K562 (cell line): ENCODE results near the gene PGLYRP1. TPM values are rescaled to one million over a fixed set of nuclear protein-coding genes. Genes with fewer than 3 reads are reported as not detected.

Source experiments
- ATAC-seq: fragments of 200-7000 bp; cut with Tn5 transposase; 3 replicates; pipeline ENCODE4 v1.9.1; 2020; ENCODE audit warnings: moderate library complexity
- BruUV-seq: library from RNA; stranded (reverse); fragments of 400-500 nt; replicated peaks from 2 replicates; lab custom pipeline; 2021; lab: Mats Ljungman, UMichigan
- CTCF ChIA-PET: fragments of 300-600 bp; formaldehyde crosslinking; extraction: SDS; loops from one replicate; lab custom pipeline; 2021; ENCODE audit warnings: low intra/inter-chr PET ratio; lab: Yijun Ruan, JAX
- POLR2A ChIA-PET: fragments of 300-600, 350-650 bp; sonication (Branson Sonifier 250); formaldehyde crosslinking; extraction: SDS; loops from one replicate; lab custom pipeline; 2021; ENCODE audit warnings: antibody characterized with exemption, inconsistent platforms; lab: Yijun Ruan, JAX
- DNase-seq, 4 experiments: peaks; one replicate each; pipeline versions ENCODE4 v3.0.0 to v3.0.0-alpha.2; 2011 to 2018; ENCODE audit warnings: low spot score in 3 of 4, mixed read lengths in 3 of 4; ENCODE audit errors: extremely low read depth in 1 of 4
- FAIRE-seq: peaks from 2 replicates; lab custom pipeline; 2011; peaks lifted over from hg19 to GRCh38; lab: Jason Lieb, UNC
- H2AFZ ChIP-seq: 2 replicates; pipeline ENCODE4 v1.6.0; 2011; ENCODE audit warnings: low read depth, low read length, control low read depth, inconsistent platforms
- H3K27ac ChIP-seq: fragments of 200-600 bp; 3 replicates; pipeline ENCODE4 v1.8.0; 2011; ENCODE audit warnings: low read depth, mild to moderate bottlenecking, control low read depth, inconsistent platforms, low read length, moderate library complexity, mixed read lengths; ENCODE audit errors: extremely low read depth
- H3K27me3 ChIP-seq, 2 experiments: fragments of 300-600 bp in 1 of 2; 2 replicates in 1 of 2; 3 replicates in 1 of 2; pipeline versions ENCODE4 v1.6.0 to v1.8.0; 2011; ENCODE audit warnings: inconsistent platforms in 2 of 2, low read length in 2 of 2, mild to moderate bottlenecking in 1 of 2, mixed read lengths in 1 of 2, moderate library complexity in 1 of 2; ENCODE audit not compliant: control insufficient read depth in 2 of 2, insufficient read depth in 2 of 2
- H3K36me3 ChIP-seq: fragments of 300-600 bp; 3 replicates; pipeline ENCODE4 v1.8.0; 2011; ENCODE audit warnings: mild to moderate bottlenecking, low read length, inconsistent platforms; ENCODE audit not compliant: control insufficient read depth, insufficient read depth
- H3K4me1 ChIP-seq, 2 experiments: fragments of 200-600 bp in 1 of 2; replicated peaks in 1 of 2; 2 replicates in 1 of 2; 3 replicates in 1 of 2; pipeline versions ENCODE4 v1.5.1 to v1.8.0; 2011; ENCODE audit warnings: inconsistent platforms in 2 of 2, low read length in 2 of 2, mild to moderate bottlenecking in 1 of 2, mixed read lengths in 1 of 2, moderate library complexity in 1 of 2; ENCODE audit not compliant: control insufficient read depth in 2 of 2, insufficient read depth in 2 of 2
- H3K4me2 ChIP-seq: 2 replicates; pipeline ENCODE4 v1.6.1; 2011; ENCODE audit warnings: low read length, control low read depth, inconsistent platforms, mixed read lengths; ENCODE audit not compliant: insufficient read depth
- H3K4me3 ChIP-seq: fragments of 200-600 bp; sonication (generic), shearing (Covaris generic); 2 replicates; pipeline ENCODE4 v1.5.1; 2016; ENCODE audit warnings: control low read depth, inconsistent platforms
- H3K79me2 ChIP-seq: fragments of 200-600 bp; 3 replicates; pipeline ENCODE4 v1.8.0; 2011; ENCODE audit warnings: low read length, inconsistent platforms; ENCODE audit not compliant: control insufficient read depth, insufficient read depth
- H3K9ac ChIP-seq, 2 experiments: 2 replicates each; pipeline versions ENCODE4 v1.6.0 to v1.6.1; 2011; ENCODE audit warnings: low read depth in 2 of 2, low read length in 2 of 2, control low read depth in 1 of 2, inconsistent platforms in 1 of 2, mild to moderate bottlenecking in 1 of 2, mixed read lengths in 1 of 2; ENCODE audit not compliant: insufficient read depth in 1 of 2
- H3K9me1 ChIP-seq: one replicate; pipeline ENCODE4 v1.6.0; 2011; ENCODE audit warnings: inconsistent platforms, mild to moderate bottlenecking, low read length, moderate library complexity; ENCODE audit not compliant: control insufficient read depth, insufficient read depth
- H3K9me3 ChIP-seq: replicated peaks from 2 replicates; pipeline ENCODE4 v1.5.1; 2011; ENCODE audit warnings: low read depth, low read length, inconsistent platforms; ENCODE audit not compliant: control insufficient read depth, insufficient read depth
- H4K20me1 ChIP-seq: replicated peaks from 2 replicates; pipeline ENCODE4 v1.6.1; 2011; ENCODE audit warnings: low read length, inconsistent platforms, mixed read lengths; ENCODE audit not compliant: control insufficient read depth, insufficient read depth
- BMI1 ChIP-seq: fragments of 150-350 bp; IDR thresholded peaks from 2 replicates; pipeline ENCODE4 v1.6.1; 2014; ENCODE audit warnings: low read length
- EP300 ChIP-seq: IDR thresholded peaks from 2 replicates; pipeline ENCODE4 v1.6.1; 2012; ENCODE audit warnings: low read length, improper control_type of control experiment
- KLF13 ChIP-seq: fragments of 450-650 bp; IDR thresholded peaks from 2 replicates; pipeline ENCODE4 v1.6.1; 2016; ENCODE audit warnings: missing genetic modification characterization, low read depth, mild to moderate bottlenecking, missing compliant biosample characterization, moderate library complexity, borderline replicate concordance
- NFE2 ChIP-seq: IDR thresholded peaks from 2 replicates; pipeline ENCODE4 v1.6.1; 2014; ENCODE audit warnings: antibody characterized with exemption, low read depth
- PHF20 ChIP-seq: fragments of 450-650 bp; IDR thresholded peaks from 2 replicates; pipeline ENCODE4 v1.6.1; 2018; ENCODE audit not compliant: partially characterized antibody
- PPARD ChIP-seq: fragments of 250-450 bp; sonication (Bioruptor Pico); IDR thresholded peaks from 2 replicates; pipeline ENCODE4 v1.8.0; 2022; ENCODE audit warnings: inconsistent platforms, mild to moderate bottlenecking, moderate library complexity
- ZNF407 ChIP-seq: fragments of 450-650 bp; IDR thresholded peaks from 2 replicates; pipeline ENCODE4 v1.6.1; 2016; ENCODE audit warnings: low read depth
- WGBS: fragments of 100-300 bp; shearing (Covaris generic); methylation state at CpG from one replicate; pipeline ENCODE4 v1.1.6; 2016; ENCODE audit warnings: low coverage, mixed read lengths; ENCODE audit not compliant: insufficient coverage; ENCODE audit errors: missing lambda C conversion rate; 5-methylcytosine and 5-hydroxymethylcytosine counted together
- in situ Hi-C: fragments of 300-500 bp; cut with MboI; formaldehyde crosslinking; loops from 4 replicates; pipeline ENCODE4 v1.15.0; 2018; ENCODE audit warnings: inconsistent platforms, mixed read lengths
- intact Hi-C: fragments of 100-400 bp; cut with micrococcal nuclease; formaldehyde crosslinking; loops from 2 replicates; pipeline ENCODE4 v1.14.2; 2022
- polyA plus RNA-seq, 8 experiments: library from polyadenylated mRNA; depleted of rRNA in 4 of 8; stranded (reverse) in 5 of 8; unstranded in 3 of 8; fragments of >200 nt; fragmentation: Nextera tagmentation in 2 of 8; fragmentation: Illumina TruSeq in 1 of 8; extraction: Ambion mirVana in 2 of 8; extraction: Trizol in 1 of 8; gene quantifications; 2 replicates each; pipeline versions ENCODE4 v1.2.1 to v1.2.3, GENCODE V29; 2011 to 2014; ENCODE audit warnings: inconsistent platforms in 1 of 8, missing spikeins in 1 of 8
- total RNA-seq, 7 experiments: library from RNA; depleted of rRNA in 6 of 7; stranded (reverse); fragments of >200 nt in 6 of 7; fragmentation: Illumina TruSeq in 2 of 7; extraction: Trizol in 2 of 7; gene quantifications; 2 replicates each; pipeline versions ENCODE4 v1.2.1 to v1.2.3, GENCODE V29; 2011 to 2021; ENCODE audit warnings: low replicate concordance in 1 of 7
- TF ChIP-seq, protein P1 (sequence below): fragments of 250-450 bp; sonication (Bioruptor Pico); IDR thresholded peaks from 2 replicates; pipeline ENCODE4 v1.5.0; 2021; ENCODE audit warnings: mild to moderate bottlenecking, borderline replicate concordance

Gene PGLYRP1
- total and polyA plus RNA-seq, 9 of the 15 experiments (the other 6 are each of a cell fraction or from before 2014, with no cell fraction given): not detected

GRCh38 chr19:46035546-46035945 lies 12.7 kb upstream of the PGLYRP1 start:
- Histone ChIP-seq H3K4me2 (no peak overlapping the region), H3K4me3 (no peak overlapping the region), H3K79me2 (no peaks in the 10 kb centered on the region), H3K27me3 (peaks cover 7 to 40% of the 10 kb centered on the region in 2 experiments; a peak in 2 of 5 replicates), H3K27ac (no peak overlapping the region), H2AFZ (no peak overlapping the region), H3K36me3 (no peaks in the 10 kb centered on the region), H3K9me3 (no peaks in the 10 kb centered on the region), H3K4me1 (no peaks in the 10 kb centered on the region), H4K20me1 (no peaks in the 10 kb centered on the region), H3K9ac (no peak overlapping the region), H3K9me1 (no peaks in the 10 kb centered on the region)
- intact Hi-C loops: no loop called here
- WGBS: 2% methylated on average over 5 of the region's 6 CpGs
- in situ Hi-C loops: no loop called here
- TF ChIP-seq EP300 (no peak), NFE2 (no peak), ZNF407 (no peak), PPARD (no peak), PHF20 (no peak), BMI1 (no peak), KLF13 (no peak)
- TF ChIP-seq, protein P1, sequence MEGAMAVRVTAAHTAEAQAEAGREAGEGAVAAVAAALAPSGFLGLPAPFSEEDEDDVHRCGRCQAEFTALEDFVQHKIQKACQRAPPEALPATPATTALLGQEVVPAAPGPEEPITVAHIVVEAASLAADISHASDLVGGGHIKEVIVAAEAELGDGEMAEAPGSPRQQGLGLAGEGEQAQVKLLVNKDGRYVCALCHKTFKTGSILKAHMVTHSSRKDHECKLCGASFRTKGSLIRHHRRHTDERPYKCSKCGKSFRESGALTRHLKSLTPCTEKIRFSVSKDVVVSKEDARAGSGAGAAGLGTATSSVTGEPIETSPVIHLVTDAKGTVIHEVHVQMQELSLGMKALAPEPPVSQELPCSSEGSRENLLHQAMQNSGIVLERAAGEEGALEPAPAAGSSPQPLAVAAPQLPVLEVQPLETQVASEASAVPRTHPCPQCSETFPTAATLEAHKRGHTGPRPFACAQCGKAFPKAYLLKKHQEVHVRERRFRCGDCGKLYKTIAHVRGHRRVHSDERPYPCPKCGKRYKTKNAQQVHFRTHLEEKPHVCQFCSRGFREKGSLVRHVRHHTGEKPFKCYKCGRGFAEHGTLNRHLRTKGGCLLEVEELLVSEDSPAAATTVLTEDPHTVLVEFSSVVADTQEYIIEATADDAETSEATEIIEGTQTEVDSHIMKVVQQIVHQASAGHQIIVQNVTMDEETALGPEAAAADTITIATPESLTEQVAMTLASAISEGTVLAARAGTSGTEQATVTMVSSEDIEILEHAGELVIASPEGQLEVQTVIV (CRISPR knock-in tag): no peak
- CTCF ChIA-PET: no interaction called here
- DNase-seq (no peak), ATAC-seq (no peak), FAIRE-seq (no peak)
- POLR2A ChIA-PET: interaction anchor here (0.9 kb wide), 1 partner anchor 10 kb away, joined by 3 read pairs; no protein-coding TSS in a partner anchor
- BruUV-seq: no TSS peak
